HG03571 (cell line): ENCODE results near the gene ANGPTL4.

Source experiments
- ATAC-seq: cut with Tn5 transposase; IDR thresholded peaks from one replicate; pipeline ENCODE4 v1.9.1; 2021; ENCODE audit not compliant: unreplicated experiment

Gene ANGPTL4

GRCh38 chr19:8387688-8388611 is 24.0 kb downstream of the ANGPTL4 start:
- no peak for ATAC-seq

GRCh38 chr19:8388612-8388958 is 24.6 kb downstream of the ANGPTL4 start:
- no peak for ATAC-seq

- peak; percentile 92 for ATAC-seq
These were observed 26.1 kb downstream of the ANGPTL4 start, which contains the start of gene RAB11B for GRCh38 chr19:8389891-8390616. RAB11B (plus strand) TSS chr19:8390360; CDS start chr19:8390417, 57 bp downstream.

DNA sequence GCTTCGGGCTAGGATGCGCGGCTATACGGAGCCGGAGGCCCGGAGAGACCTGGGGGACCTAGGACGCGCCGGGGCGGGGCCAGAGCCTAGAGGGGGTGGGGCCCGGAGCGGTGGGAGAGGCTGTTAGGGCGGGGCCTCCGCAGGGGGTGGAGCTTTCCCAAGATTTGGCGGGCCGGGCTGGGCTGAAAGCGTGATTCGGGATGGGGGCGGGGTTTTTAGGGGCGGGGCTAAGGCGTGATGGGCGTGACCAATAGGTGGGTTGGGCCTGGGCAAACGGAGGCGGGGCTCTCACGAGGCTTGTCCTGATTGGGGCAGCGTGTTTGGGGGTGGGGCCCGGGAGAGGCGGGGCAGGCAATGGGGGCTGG is 26.6 kb downstream of the ANGPTL4 start:
- peak; percentile 30 for ATAC-seq

- no peak for ATAC-seq
These were observed 27.5 kb downstream of the ANGPTL4 start for GRCh38 chr19:8391198-8392016.

GRCh38 chr19:8392017-8392591 is 28.1 kb downstream of the ANGPTL4 start:
- no peak for ATAC-seq

- no peak for ATAC-seq
These were observed 29.4 kb downstream of the ANGPTL4 start for GRCh38 chr19:8393192-8393870.

DNA sequence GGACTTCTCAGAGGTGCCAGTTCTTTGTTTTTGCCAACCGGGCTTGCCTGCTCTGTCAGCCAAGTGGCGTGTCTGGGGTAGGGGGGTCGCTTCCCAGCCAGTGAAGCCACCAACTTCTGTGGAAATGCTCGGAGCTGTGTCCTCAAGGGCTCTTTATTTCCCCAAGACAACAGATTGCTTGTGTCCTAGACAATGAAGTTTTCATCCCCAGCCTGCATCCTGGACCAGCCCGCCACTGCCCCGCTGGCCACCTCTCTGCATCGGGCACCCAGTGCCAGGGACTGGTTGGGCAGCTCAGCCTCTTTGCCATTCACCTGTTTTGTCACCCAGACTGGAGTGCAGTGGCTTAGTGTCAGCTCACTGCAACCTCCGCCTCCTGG is 29.9 kb downstream of the ANGPTL4 start:
- ATAC-seq, result no peak

GRCh38 chr19:8395621-8396082 is 31.7 kb downstream of the ANGPTL4 start:
- no peak for ATAC-seq

DNA sequence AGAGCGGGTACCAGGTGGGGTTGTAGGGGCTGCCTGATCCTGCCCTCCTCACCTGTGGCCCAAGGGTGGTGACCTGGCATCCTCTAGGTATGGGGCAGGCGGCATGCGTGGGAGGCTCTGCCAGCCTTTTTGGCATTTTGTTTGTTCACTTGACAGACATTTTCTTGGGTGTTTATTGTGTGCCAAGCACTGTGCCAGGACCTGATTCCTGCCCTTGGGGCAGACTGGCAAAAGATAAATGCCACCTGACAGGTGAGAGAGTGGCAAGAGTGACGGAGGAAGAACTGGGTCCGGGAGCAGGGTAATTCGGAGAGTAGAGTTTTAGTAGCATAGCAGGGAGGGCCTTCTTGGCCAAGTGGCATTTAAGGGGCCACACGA is 32.2 kb downstream of the ANGPTL4 start:
- no peak for ATAC-seq

DNA sequence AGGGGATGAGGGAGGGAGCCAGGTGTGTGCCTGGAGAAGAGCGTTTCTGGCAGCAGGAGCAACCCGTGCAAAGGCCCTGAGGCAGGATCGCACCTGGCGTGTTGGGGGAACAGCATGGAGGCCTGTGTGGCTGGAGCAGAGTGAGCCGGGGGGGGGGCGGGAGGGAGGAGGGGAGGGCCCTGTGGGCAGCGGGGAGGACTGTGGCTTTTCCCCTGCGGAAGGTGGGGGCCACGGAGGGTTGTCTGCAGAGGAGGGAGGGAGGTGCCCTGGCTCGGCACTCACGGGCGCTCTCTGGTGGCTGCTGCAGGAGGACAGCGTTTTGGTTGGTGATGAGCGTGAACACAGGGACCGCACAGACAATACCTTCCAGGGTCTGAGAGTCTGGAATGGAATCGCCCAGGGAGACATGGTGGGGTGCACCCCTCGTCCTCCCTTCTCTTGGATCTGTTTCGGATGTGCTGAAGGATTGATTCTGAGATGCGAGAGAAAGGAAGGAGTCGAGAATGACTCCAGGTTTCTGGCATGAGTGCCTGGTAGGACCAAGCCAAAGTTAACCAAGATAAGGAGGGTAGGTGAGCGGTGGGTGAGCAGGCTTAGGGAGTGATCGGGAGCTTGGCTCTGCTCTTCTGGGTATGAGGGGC is 32.7 kb downstream of the ANGPTL4 start:
- no peak for ATAC-seq

DNA sequence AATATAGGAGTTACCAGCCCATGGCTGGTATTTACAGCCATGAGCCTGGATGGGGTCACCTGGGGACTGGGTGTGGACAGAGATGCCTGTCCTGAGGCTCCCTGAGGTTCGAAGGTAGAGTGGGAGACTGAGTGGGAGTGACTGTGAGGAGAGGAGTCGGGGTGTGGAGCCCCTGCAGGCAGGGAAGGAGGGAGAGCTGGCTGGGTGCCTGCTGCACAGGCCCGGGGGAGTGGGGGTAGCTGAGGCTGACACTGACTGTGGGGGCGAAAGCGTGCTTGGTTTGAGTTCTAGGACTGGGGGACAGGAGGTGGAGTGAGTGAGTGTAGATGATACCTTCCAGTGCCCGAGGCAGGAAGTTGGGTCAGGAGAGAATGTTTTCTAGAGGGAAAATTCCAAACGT is 33.3 kb downstream of the ANGPTL4 start:
- ATAC-seq, result no peak

- ATAC-seq, result no peak
These were observed 33.9 kb downstream of the ANGPTL4 start for GRCh38 chr19:8397746-8398310.

- ATAC-seq, result no peak
These were observed 34.4 kb downstream of the ANGPTL4 start for GRCh38 chr19:8398311-8398771.

DNA sequence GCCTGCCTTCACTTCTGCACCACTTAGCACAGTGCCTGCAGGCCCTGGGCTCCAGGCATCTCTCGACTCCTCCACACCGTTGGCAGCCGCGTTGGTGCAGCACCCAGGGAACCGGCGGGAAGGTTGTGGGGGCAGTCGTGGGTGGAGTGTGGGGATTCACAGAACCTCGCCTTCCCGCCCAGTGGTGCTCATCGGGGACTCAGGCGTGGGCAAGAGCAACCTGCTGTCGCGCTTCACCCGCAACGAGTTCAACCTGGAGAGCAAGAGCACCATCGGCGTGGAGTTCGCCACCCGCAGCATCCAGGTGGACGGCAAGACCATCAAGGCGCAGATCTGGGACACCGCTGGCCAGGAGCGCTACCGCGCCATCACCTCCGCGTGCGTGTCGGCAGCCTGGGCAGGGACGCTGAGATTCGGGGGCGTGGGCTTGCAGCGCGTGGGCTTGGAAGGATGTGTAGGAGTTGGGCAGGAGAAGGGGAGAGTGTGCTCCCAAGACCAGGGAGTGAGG is 35.8 kb downstream of the ANGPTL4 start:
- no peak for ATAC-seq

DNA sequence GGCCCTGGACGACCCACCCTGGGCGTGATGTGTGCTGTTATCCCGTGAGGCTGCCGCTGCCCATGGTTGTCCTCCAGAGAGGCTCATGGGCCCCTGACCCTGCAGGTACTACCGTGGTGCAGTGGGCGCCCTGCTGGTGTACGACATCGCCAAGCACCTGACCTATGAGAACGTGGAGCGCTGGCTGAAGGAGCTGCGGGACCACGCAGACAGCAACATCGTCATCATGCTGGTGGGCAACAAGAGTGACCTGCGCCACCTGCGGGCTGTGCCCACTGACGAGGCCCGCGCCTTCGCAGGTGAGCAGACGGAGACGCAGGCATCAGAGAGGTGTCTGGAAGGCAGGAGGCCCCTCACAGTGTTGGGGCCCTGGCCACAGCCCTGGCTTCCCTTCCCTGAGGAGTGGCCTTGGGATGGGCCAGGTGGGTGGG is 38.0 kb downstream of the ANGPTL4 start:
- no peak for ATAC-seq

DNA sequence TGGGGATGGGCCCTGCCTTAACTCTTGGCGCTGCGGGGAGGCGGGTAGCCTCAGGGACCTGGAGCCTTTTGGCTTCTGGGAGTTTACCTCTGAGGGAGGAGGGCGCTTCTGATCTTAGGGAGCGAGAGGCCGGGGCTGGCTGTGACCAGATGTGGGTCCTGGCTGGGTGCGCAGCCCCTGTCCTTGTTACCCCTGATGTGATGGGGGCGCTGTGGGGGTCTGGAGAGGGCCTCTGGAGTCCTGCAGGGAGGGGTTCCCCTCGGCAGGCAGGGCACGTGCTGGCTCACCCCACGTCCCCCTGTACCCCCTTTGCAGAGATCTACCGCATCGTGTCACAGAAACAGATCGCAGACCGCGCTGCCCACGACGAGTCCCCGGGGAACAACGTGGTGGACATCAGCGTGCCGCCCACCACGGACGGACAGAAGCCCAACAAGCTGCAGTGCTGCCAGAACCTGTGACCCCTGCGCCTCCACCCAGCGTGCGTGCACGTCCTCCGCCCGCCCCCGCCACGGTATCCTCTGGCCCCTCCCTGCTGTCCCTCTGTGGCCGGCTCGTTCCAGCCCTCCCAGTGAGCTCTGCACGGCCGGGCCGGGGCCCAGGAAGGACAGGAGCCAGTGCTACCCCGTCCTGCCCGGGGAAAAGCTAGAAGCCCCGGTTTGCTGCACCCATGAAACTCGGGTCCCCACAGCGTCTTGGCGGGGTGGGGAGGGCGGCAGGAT is 39.3 kb downstream of the ANGPTL4 start:
- no peak for ATAC-seq

DNA sequence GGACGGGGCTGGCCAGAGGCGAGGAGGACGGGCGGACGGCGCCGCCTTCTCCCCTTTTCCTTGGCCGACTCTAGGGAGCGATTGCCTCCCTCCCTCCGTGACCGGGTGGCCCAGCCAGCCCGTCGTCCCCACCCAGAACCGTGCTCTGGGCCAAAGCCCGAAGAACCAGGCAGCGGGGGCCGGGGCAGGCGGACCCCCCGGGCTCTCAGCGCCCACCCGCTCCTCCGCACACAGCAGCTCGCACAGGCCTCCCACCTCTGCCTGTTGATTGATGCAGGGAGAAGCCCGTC is 39.8 kb downstream of the ANGPTL4 start:
- no peak for ATAC-seq
